A673 (cell line): ENCODE results near the gene TTLL1. TPM values are rescaled to one million over a fixed set of nuclear protein-coding genes. Genes with fewer than 3 reads are reported as not detected.

Experiments
- Bru-seq: library from RNA; stranded (reverse); fragments of 400-500 nt; gene quantifications from one replicate; lab custom pipeline; 2021; lab: Mats Ljungman, UMichigan
- BruChase-seq, 2 experiments: library from RNA; stranded (reverse); fragments of 400-500 nt; gene quantifications; one replicate each; lab custom pipeline; 2021; lab: Mats Ljungman, UMichigan
- BruUV-seq: library from RNA; stranded (reverse); fragments of 400-500 nt; replicated peaks from 2 replicates; lab custom pipeline; 2021; lab: Mats Ljungman, UMichigan
- CTCF ChIA-PET: fragments of 300-600 bp; sonication (Branson Sonifier 250); formaldehyde crosslinking; loops from one replicate; lab custom pipeline; 2022; ENCODE audit warnings: antibody characterized with exemption; lab: Charles Lee
- POLR2A ChIA-PET: fragments of 300-600 bp; sonication (Branson Sonifier 250); formaldehyde crosslinking; loops from one replicate; lab custom pipeline; 2022; ENCODE audit warnings: antibody characterized with exemption; ENCODE audit not compliant: low non-redundant PET; lab: Charles Lee
- DNase-seq: peaks from one replicate; pipeline ENCODE4 v3.0.0-alpha.2; 2015; ENCODE audit warnings: low spot score
- H3K27ac ChIP-seq: fragments of 200-600 bp; sonication (generic); 2 replicates; pipeline ENCODE4 v1.5.1; 2016; ENCODE audit warnings: mixed run types, low read depth, mild to moderate bottlenecking, mixed read lengths, antibody characterized with exemption, low read length; ENCODE audit not compliant: poor library complexity, severe bottlenecking
- H3K27me3 ChIP-seq: fragments of 200-600 bp; sonication (generic); replicated peaks from 2 replicates; pipeline ENCODE4 v1.6.1; 2017; ENCODE audit warnings: mixed run types, low read depth, mild to moderate bottlenecking, mixed read lengths, antibody characterized with exemption, low read length; ENCODE audit not compliant: insufficient read depth, poor library complexity
- H3K36me3 ChIP-seq: fragments of 200-600 bp; sonication (generic); 2 replicates; pipeline ENCODE4 v1.6.1; 2016; ENCODE audit warnings: mixed run types, mild to moderate bottlenecking, mixed read lengths, antibody characterized with exemption, low read length; ENCODE audit not compliant: insufficient read depth, poor library complexity, severe bottlenecking
- H3K4me1 ChIP-seq: fragments of 200-600 bp; sonication (generic); 2 replicates; pipeline ENCODE4 v1.6.1; 2017; ENCODE audit warnings: mixed run types, mild to moderate bottlenecking, mixed read lengths, antibody characterized with exemption, low read length; ENCODE audit not compliant: insufficient read depth, poor library complexity, severe bottlenecking
- H3K4me3 ChIP-seq: fragments of 200-600 bp; sonication (generic); 2 replicates; pipeline ENCODE4 v1.5.1; 2016; ENCODE audit warnings: low read depth, mixed run types, mild to moderate bottlenecking, mixed read lengths, low read length; ENCODE audit not compliant: poor library complexity, severe bottlenecking
- H3K9me3 ChIP-seq: fragments of 200-600 bp; sonication (generic); 2 replicates; pipeline ENCODE4 v1.6.1; 2016; ENCODE audit warnings: mixed run types, low read depth, mild to moderate bottlenecking, mixed read lengths, antibody characterized with exemption, low read length; ENCODE audit not compliant: poor library complexity, severe bottlenecking
- CTCF ChIP-seq: fragments of 300-800, 200-600 bp; sonication (generic); conservative IDR thresholded peaks from 2 replicates; pipeline ENCODE4 v1.5.1; 2017; ENCODE audit warnings: low read depth, mild to moderate bottlenecking, antibody characterized with exemption, low read length, moderate library complexity, mixed read lengths
- EZH2 ChIP-seq: fragments of 200-600 bp; sonication (generic); IDR thresholded peaks from 2 replicates; pipeline ENCODE4 v1.6.1; 2017; ENCODE audit warnings: borderline replicate concordance, low read depth, mild to moderate bottlenecking, mixed read lengths, antibody characterized with exemption, low read length; ENCODE audit not compliant: poor library complexity, severe bottlenecking
- intact Hi-C: fragments of 100-400 bp; cut with micrococcal nuclease; formaldehyde crosslinking; loops from one replicate; pipeline ENCODE4 v1.10.0; 2022; ENCODE audit not compliant: unreplicated experiment
- long read RNA-seq: library from polyadenylated mRNA; stranded (forward); transcript quantifications from one replicate; pipeline ENCODE4 v2.0.0, GENCODE V29; 2022
- total RNA-seq: library from RNA; stranded (reverse); gene quantifications from 2 replicates; pipeline ENCODE4 v1.2.3, GENCODE V29; 2021

The TTLL1 gene
- 6.4 and 6.8 TPM in 2 replicates for total RNA-seq
- Bru-seq, nascent RNA, result percentile 35 among the genes with signal in this experiment
- BruChase-seq, experiment 1, labeled RNA remaining after a 2-hour chase, result percentile 31 among the genes with signal in this experiment
- percentile 43 among the genes with signal in this experiment for BruChase-seq, experiment 2, labeled RNA remaining after a 6-hour chase
- long read RNA-seq, transcript TTLL1-201 (11 exons, 1,645 nt), result major isoform, 22 of 37 reads
- long read RNA-seq, partial matches to known transcripts, result 8 of 37 reads
- long read RNA-seq, other reads (novel, unspliced or antisense), result 7 of 37 reads

GRCh38 chr22:43088984-43089717 is at the start of gene TTLL1:
TSS of gene TTLL1 (minus strand) at chr22:43089391. CDS start at chr22:43075586, 13,805 bp downstream.
- DNase-seq, result peak; percentile 94
- TF ChIP-seq CTCF (no peak), EZH2 (no peak)
- H3K36me3 ChIP-seq, result no peaks in the 10 kb centered on the region
- intact Hi-C loops, result no loop called here
- H3K27ac ChIP-seq, result peak within 1 kb of the TSS; percentile 67
- no peaks in the 10 kb centered on the region for H3K9me3 ChIP-seq
- POLR2A ChIA-PET, result no interaction called here
- CTCF ChIA-PET, result no interaction called here
- H3K4me3 ChIP-seq, result peak within 1 kb of the TSS; percentile 58
- no peaks in the 10 kb centered on the region for H3K27me3 ChIP-seq
- BruUV-seq, result TSS peak; percentile 79
- H3K4me1 ChIP-seq, result no peaks in the 10 kb centered on the region

GRCh38 chr22:43136801-43137200 is 47.6 kb upstream of the TTLL1 start:
- H3K36me3 ChIP-seq, result peaks cover 66% of the 10 kb centered on the region
- no TSS peak for BruUV-seq
- H3K9me3 ChIP-seq, result no peaks in the 10 kb centered on the region
- no peak overlapping the region for H3K27ac ChIP-seq
- H3K4me1 ChIP-seq, result peaks cover under 1% of the 10 kb centered on the region
- no peak for DNase-seq
- H3K27me3 ChIP-seq, result no peaks in the 10 kb centered on the region
- CTCF ChIA-PET, result no interaction called here
- POLR2A ChIA-PET, result no interaction called here
- intact Hi-C loops, result no loop called here
- no peak overlapping the region for H3K4me3 ChIP-seq
- TF ChIP-seq EZH2, result no peak
- no peak for TF ChIP-seq CTCF

- CTCF ChIA-PET, result no interaction called here
- intact Hi-C loops, result no loop called here
- H3K4me1 ChIP-seq, result no peaks in the 10 kb centered on the region
- TF ChIP-seq EZH2 (no peak), CTCF (peak; percentile 78)
- POLR2A ChIA-PET, result no interaction called here
- H3K4me3 ChIP-seq, result no peak overlapping the region
- H3K27ac ChIP-seq, result no peak overlapping the region
- DNase-seq, result peak; percentile 62
- H3K27me3 ChIP-seq, result no peaks in the 10 kb centered on the region
- H3K36me3 ChIP-seq, result peaks cover 63% of the 10 kb centered on the region
- no peaks in the 10 kb centered on the region for H3K9me3 ChIP-seq
- no TSS peak for BruUV-seq
Measured at GRCh38 chr22:43136255-43136654, 47.1 kb upstream of the TTLL1 start.
